GM12873 (cell line): ENCODE measurements around the gene DIP2A.

ENCODE experiments used
- CTCF ChIP-seq: IDR thresholded peaks from 2 replicates; pipeline ENCODE4 v1.5.1; 2012; ENCODE audit warnings: low read depth, mild to moderate bottlenecking, moderate library complexity, low read length, control low read depth; ENCODE audit not compliant: insufficient read depth; ENCODE audit errors: missing control alignments

Gene DIP2A

GRCh38 chr21:46454634-46455390 is 3.9 kb upstream of the DIP2A start:
- TF ChIP-seq CTCF, result no peak

- TF ChIP-seq CTCF, result no peak
Observed at GRCh38 chr21:46455575-46456385, 2.9 kb upstream of the DIP2A start.

- no peak for TF ChIP-seq CTCF
Observed at GRCh38 chr21:46456750-46457149, 1.9 kb upstream of the DIP2A start.

- TF ChIP-seq CTCF, result no peak
Observed at GRCh38 chr21:46457801-46458314, 833 bp upstream of the DIP2A start.

GRCh38 chr21:46459024-46459355 is 299 bp downstream of the DIP2A start:
- TF ChIP-seq CTCF, result no peak

GRCh38 chr21:46459356-46460112 is 843 bp downstream of the DIP2A start:
- TF ChIP-seq CTCF, result no peak

DNA sequence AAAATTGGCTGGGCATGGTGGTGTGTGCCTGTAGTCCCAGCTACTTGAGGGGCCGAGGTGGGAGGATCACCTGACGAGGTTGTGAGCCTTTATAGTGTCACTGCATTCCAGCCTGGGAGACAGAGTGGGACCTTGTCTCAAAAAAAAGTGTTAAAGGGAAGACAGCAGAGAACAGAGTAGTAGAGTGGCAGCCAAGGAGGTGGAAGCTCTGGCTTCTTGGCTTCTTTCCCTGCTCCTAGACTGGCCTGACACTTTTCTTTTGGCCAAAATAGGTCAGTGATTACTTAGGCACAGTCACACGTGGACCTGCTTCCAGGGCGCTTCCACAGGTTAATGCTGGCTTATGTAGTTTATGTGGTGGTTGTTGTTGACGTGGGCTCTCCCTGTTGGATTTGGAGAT is 3.2 kb downstream of the DIP2A start:
- TF ChIP-seq CTCF, result no peak
